Skeletal muscle cell (primary cell): Measurements from ENCODE around the gene GTF2B.
A peak's percentile ranks its signal among the peaks of the same experiment; 100 is the strongest.
"Not testable (repeated sequence)": the region's sequence is repeated elsewhere in the genome, so short reads cannot be mapped to it uniquely, and the experiment has no call there.

Experiments used
- DNase-seq: peaks from one replicate; pipeline ENCODE4 v3.0.0-alpha.2; 2010; ENCODE audit warnings: low read depth
- H3K4me3 ChIP-seq: 2 replicates; pipeline ENCODE4 v1.5.1; 2011; ENCODE audit warnings: low read depth, mild to moderate bottlenecking, control low read depth, low read length, moderate library complexity

GTF2B gene

GRCh38 chr1:88891318-88891950 is at the start of gene GTF2B:
Gene GTF2B (minus strand): TSS chr1:88891567. CDS start chr1:88891499, 68 bp downstream.
- DNase-seq, result peak; percentile 91
- H3K4me3 ChIP-seq, result peak within 1 kb of the TSS; percentile 91

GRCh38 chr1:88938528-88938927 is 47.2 kb upstream of the GTF2B start:
- not testable (repeated sequence) for H3K4me3 ChIP-seq, DNase-seq

- no peak overlapping the region for H3K4me3 ChIP-seq
Observed at GRCh38 chr1:88936760-88937342, 45.5 kb upstream of the GTF2B start.

GRCh38 chr1:88936223-88936523 is 44.8 kb upstream of the GTF2B start:
- DNase-seq, result no peak
- no peak overlapping the region for H3K4me3 ChIP-seq

More at GRCh38 chr1:88936760-88937342, 45.5 kb upstream of the GTF2B start:
- DNase-seq, result no peak

- no peak for DNase-seq
- H3K4me3 ChIP-seq, result no peak overlapping the region
Observed at GRCh38 chr1:88935522-88936222, 44.3 kb upstream of the GTF2B start.

- not testable (repeated sequence) for DNase-seq, H3K4me3 ChIP-seq
Observed at GRCh38 chr1:88930176-88930575, 38.8 kb upstream of the GTF2B start.

- H3K4me3 ChIP-seq, result no peak overlapping the region
- DNase-seq, result no peak
Observed at GRCh38 chr1:88923224-88923623, 31.9 kb upstream of the GTF2B start.

GRCh38 chr1:88922214-88922613 is 30.8 kb upstream of the GTF2B start:
- DNase-seq, result no peak
- no peak overlapping the region for H3K4me3 ChIP-seq

- no peak for DNase-seq
- H3K4me3 ChIP-seq, result no peak overlapping the region
Observed at GRCh38 chr1:88920845-88921244, 29.5 kb upstream of the GTF2B start.

- DNase-seq, result no peak
- no peak overlapping the region for H3K4me3 ChIP-seq
Observed at GRCh38 chr1:88917321-88918025, 26.1 kb upstream of the GTF2B start.

GRCh38 chr1:88916883-88917282 is 25.5 kb upstream of the GTF2B start:
- no peak overlapping the region for H3K4me3 ChIP-seq
- no peak for DNase-seq

- DNase-seq, H3K4me3 ChIP-seq: not testable (repeated sequence)
Observed at GRCh38 chr1:88911800-88912199, 20.4 kb upstream of the GTF2B start.

GRCh38 chr1:88911161-88911560 is 19.8 kb upstream of the GTF2B start:
- H3K4me3 ChIP-seq, result no peak overlapping the region

GRCh38 chr1:88910401-88910800 is 19.0 kb upstream of the GTF2B start:
- no peak for DNase-seq
- H3K4me3 ChIP-seq, result no peak overlapping the region

More at GRCh38 chr1:88911161-88911560, 19.8 kb upstream of the GTF2B start:
- DNase-seq, result no peak

- DNase-seq, result no peak
- no peak overlapping the region for H3K4me3 ChIP-seq
Observed at GRCh38 chr1:88900883-88901282, 9.5 kb upstream of the GTF2B start.

GRCh38 chr1:88897070-88897730 is 5.8 kb upstream of the GTF2B start:
- H3K4me3 ChIP-seq, result no peak overlapping the region
- no peak for DNase-seq

- H3K4me3 ChIP-seq, result no peak overlapping the region
- DNase-seq, result no peak
Observed at GRCh38 chr1:88892357-88892877, 1.1 kb upstream of the GTF2B start.

GRCh38 chr1:88891951-88892340 is 579 bp upstream of the GTF2B start:
- no peak for DNase-seq
- H3K4me3 ChIP-seq, result peak overlapping the region; percentile 91

GRCh38 chr1:88890791-88891317 is 513 bp downstream of the GTF2B start:
- peak overlapping the region; percentile 91 for H3K4me3 ChIP-seq
- DNase-seq, result no peak
